Esophagus (tissue), 2 donors: ENCODE results near the gene CCSER2. TPM values are rescaled to one million over a fixed set of nuclear protein-coding genes. Genes with fewer than 3 reads are reported as not detected.
"Not testable (repeated sequence)": the region's sequence is repeated elsewhere in the genome, so short reads cannot be mapped to it uniquely, and the experiment has no call there.

Experiments
- H3K27ac ChIP-seq, 2 donors: one replicate each; pipeline ENCODE4 v1.5.1; 2013; ENCODE audit warnings: low read depth in 2 of 2, mild to moderate bottlenecking in 2 of 2, inconsistent platforms in 1 of 2, low read length in 1 of 2, moderate library complexity in 1 of 2
- H3K27me3 ChIP-seq, 2 donors: one replicate each; pipeline ENCODE4 v1.6.1; 2013; ENCODE audit warnings: low read length in 2 of 2, control low read depth in 1 of 2, mild to moderate bottlenecking in 1 of 2; ENCODE audit not compliant: insufficient read depth in 2 of 2, control insufficient read depth in 1 of 2
- H3K36me3 ChIP-seq, 2 donors: one replicate each; pipeline ENCODE4 v1.6.1; 2013; ENCODE audit warnings: low read length in 1 of 2; ENCODE audit not compliant: control insufficient read depth in 2 of 2, insufficient read depth in 2 of 2
- H3K4me1 ChIP-seq, 2 donors: one replicate each; pipeline ENCODE4 v1.6.1; 2013; ENCODE audit warnings: low read length in 1 of 2; ENCODE audit not compliant: control insufficient read depth in 2 of 2, insufficient read depth in 2 of 2
- H3K4me3 ChIP-seq, 2 donors: one replicate each; pipeline ENCODE4 v1.5.1; 2013; ENCODE audit warnings: low read length in 2 of 2, mild to moderate bottlenecking in 2 of 2, low read depth in 1 of 2, moderate library complexity in 1 of 2
- H3K9me3 ChIP-seq, 2 donors: one replicate each; pipeline ENCODE4 v1.6.1; 2013; ENCODE audit warnings: mild to moderate bottlenecking in 2 of 2, low read depth in 1 of 2, low read length in 1 of 2, moderate library complexity in 1 of 2; ENCODE audit not compliant: control insufficient read depth in 2 of 2, insufficient read depth in 1 of 2
- whole genome bisulfite sequencing, 2 donors: extraction: QIAGEN DNeasy Blood & Tissue Kit; methylation state at CpG; one replicate each; pipeline ENCODE4 v1.1.7; 2013; 5-methylcytosine and 5-hydroxymethylcytosine counted together
- polyA plus RNA-seq, 2 donors: library from polyadenylated mRNA; stranded (reverse); fragments of 200-250 nt; gene quantifications; one replicate each; pipeline ENCODE4 v1.2.3, GENCODE V29; 2013
- donor health status: healthy with polysubstance abuse.
- donor health status: Bipolar disorder and iron deficiency.

CCSER2 gene
- polyA plus RNA-seq, 2 donors, result 10.0 to 11.6 TPM

DNA sequence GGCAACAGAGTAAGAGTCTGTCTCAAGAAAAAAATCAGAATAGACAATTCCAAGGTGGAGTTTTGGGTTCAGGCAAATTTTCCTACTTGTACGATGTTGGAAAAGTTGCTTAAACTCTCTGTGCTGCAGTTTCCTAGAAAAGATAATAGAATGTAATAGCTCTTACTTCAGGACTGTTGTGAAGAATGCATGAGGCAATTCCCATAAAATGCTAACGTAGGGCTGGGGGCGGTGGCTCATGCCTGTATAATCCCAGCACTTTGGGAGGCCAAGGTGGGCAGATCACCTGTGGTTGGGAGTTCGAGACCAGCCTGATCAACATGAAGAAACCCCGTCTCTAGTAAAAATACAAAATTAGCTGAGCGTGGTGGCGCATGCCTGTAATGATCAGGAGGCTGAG is 121.0 kb downstream of the CCSER2 start:
- not testable (repeated sequence) for H3K36me3 ChIP-seq, H3K4me3 ChIP-seq, H3K27ac ChIP-seq, H3K4me1 ChIP-seq, H3K27me3 ChIP-seq, H3K9me3 ChIP-seq
- 97% methylated on average over 7 of the region's 7 CpGs for WGBS, 2 donors

DNA sequence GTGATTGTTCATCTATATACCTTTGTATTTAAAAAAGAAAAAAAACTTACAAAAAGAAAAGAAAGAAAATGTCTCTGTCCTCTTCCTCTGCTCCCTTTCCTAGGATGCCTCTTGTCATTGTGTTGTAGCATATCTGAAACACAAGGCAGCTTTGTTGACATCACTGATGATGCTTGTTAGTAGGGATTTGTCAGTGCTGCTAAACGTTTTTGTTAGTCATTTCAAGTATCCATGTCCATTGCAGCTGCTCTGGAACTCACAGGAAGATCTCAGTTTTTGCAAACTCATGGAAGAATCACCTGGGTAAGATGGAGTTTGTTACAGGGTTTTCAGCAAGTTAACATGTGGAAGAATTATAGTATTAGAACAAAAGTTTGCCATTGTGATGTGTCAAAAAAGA is 123.6 kb downstream of the CCSER2 start:
- 13 to 29% methylated on average over 1 of the region's 1 CpG for WGBS, 2 donors
- Histone ChIP-seq H3K4me3 (no peak overlapping the region), H3K9me3 (no peaks in the 10 kb centered on the region), H3K27me3 (no peaks in the 10 kb centered on the region), H3K27ac (no peak overlapping the region), H3K4me1 (no peaks in the 10 kb centered on the region), H3K36me3 (no peaks in the 10 kb centered on the region)

DNA sequence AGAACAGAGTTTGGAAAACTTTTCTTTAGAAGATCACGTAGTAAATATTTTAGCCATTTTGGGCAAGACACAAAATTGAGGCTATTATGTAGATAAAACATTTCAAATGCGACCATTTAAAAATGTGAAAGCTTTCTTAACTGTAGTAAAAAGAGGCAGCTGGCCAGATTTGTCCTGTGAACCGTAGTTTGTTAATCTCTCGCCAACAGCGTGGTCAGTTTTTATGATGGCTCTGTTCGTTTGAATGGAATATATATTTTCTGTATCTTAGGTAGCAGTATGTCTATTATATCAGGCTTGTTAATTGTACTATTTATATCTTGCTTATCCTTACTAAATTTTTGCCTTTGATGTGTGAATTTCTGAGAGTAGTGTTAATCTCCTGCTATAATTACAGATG is 124.9 kb downstream of the CCSER2 start:
- H3K36me3 ChIP-seq, result no peaks in the 10 kb centered on the region
- no peaks in the 10 kb centered on the region for H3K27me3 ChIP-seq
- no peak overlapping the region for H3K4me3 ChIP-seq
- H3K27ac ChIP-seq, result no peak overlapping the region
- H3K4me1 ChIP-seq, result no peaks in the 10 kb centered on the region
- 92 to 93% methylated on average over 6 of the region's 6 CpGs for WGBS, 2 donors
- H3K9me3 ChIP-seq, result no peaks in the 10 kb centered on the region

DNA sequence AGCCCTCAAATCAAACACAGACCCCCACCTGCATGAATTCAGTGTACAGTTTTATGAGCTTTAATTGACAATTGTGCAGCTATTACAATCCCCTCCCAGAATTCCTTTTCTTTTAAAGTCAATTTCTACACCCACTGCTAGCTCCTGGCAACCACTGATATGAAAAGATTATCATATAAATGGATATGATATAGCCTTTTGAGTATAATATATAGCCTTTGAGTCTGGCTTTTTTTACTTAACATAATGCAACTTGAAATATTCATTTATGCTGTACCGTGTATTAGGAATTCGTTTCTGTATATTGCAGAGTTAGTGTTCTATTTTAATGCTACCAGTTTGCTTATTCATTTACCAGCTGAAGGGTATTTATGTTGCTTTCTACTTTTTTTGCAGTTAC is 127.7 kb downstream of the CCSER2 start:
- Histone ChIP-seq H3K27me3 (no peaks in the 10 kb centered on the region), H3K36me3 (no peaks in the 10 kb centered on the region), H3K4me3 (no peak overlapping the region), H3K9me3 (peaks cover 2 to 3% of the 10 kb centered on the region in 2 donors), H3K27ac (no peak overlapping the region), H3K4me1 (no peaks in the 10 kb centered on the region)
- WGBS, 2 donors, result 87% methylated on average over 2 of the region's 2 CpGs

DNA sequence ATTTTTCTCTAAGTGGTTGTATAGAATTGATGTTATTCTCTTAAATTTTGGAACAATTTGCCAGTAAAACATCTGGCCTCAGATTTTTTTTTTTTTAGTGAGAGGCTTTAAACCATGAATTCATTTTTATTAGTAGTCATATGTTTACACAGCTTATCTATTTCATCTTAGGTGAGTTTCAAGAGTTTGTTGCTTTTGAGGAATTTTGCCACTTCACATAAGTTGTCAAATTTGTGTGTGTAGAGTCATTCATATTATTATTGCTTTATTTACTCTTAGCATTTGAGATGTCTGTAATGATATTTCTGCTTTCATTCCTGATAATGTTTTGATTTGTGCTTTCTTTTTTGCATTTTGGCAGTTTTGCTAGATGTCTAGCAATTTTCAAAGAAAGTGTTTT is 132.1 kb downstream of the CCSER2 start:
- Histone ChIP-seq H3K4me1 (no peaks in the 10 kb centered on the region), H3K4me3 (no peak overlapping the region), H3K27me3 (no peaks in the 10 kb centered on the region), H3K9me3 (peaks cover 2 to 3% of the 10 kb centered on the region in 2 donors), H3K36me3 (no peaks in the 10 kb centered on the region), H3K27ac (no peak overlapping the region)

DNA sequence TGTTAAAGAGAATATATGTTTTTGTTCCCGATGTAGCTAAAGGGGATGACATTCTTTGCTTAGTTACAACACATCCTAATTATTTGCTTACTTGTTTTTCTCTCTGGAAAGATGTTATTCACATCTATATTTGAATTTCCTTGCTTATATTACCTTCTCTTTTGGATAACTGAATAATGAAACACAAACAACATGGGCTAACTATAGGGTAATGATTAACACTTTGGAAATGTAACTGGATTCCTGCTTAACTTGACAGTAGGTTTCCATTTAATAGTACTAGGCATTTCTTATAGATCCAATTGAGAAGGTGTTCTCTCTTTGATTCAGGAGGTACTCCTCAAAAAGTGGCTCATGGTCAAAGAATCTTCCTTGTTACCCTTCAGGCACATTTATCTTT is 141.1 kb downstream of the CCSER2 start:
- WGBS, 2 donors, result 58 to 79% methylated on average over 1 of the region's 1 CpG
- no peak overlapping the region for H3K4me3 ChIP-seq
- no peaks in the 10 kb centered on the region for H3K36me3 ChIP-seq

DNA sequence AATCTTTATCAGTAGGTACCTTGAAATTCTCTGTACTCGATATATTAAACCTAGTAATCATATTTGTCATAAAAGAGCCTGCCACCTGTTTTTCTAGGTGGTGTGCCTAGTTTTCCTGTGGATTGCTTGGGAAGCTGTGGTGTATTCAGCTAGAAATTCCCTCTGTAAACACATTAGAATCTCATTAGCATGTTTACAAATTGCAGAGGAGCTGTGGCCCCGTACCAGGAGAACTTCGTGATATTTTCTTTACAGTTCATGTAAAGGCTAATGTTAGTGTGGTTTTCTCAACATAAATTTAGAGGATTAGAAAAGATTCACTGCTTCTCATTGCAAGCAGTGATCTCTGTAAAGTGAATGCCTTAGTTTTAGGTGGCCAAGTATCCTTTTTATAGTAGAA is 144.7 kb downstream of the CCSER2 start:
- 77 to 83% methylated on average over 3 of the region's 3 CpGs for WGBS, 2 donors
- Histone ChIP-seq H3K36me3 (no peaks in the 10 kb centered on the region), H3K27ac (no peak overlapping the region), H3K4me3 (no peak overlapping the region), H3K27me3 (no peaks in the 10 kb centered on the region), H3K9me3 (no peaks in the 10 kb centered on the region), H3K4me1 (no peaks in the 10 kb centered on the region)

More for the DNA sequence above, 141.1 kb downstream of the CCSER2 start:
- Histone ChIP-seq H3K4me1 (no peaks in the 10 kb centered on the region), H3K9me3 (no peaks in the 10 kb centered on the region), H3K27ac (no peak overlapping the region), H3K27me3 (no peaks in the 10 kb centered on the region)

DNA sequence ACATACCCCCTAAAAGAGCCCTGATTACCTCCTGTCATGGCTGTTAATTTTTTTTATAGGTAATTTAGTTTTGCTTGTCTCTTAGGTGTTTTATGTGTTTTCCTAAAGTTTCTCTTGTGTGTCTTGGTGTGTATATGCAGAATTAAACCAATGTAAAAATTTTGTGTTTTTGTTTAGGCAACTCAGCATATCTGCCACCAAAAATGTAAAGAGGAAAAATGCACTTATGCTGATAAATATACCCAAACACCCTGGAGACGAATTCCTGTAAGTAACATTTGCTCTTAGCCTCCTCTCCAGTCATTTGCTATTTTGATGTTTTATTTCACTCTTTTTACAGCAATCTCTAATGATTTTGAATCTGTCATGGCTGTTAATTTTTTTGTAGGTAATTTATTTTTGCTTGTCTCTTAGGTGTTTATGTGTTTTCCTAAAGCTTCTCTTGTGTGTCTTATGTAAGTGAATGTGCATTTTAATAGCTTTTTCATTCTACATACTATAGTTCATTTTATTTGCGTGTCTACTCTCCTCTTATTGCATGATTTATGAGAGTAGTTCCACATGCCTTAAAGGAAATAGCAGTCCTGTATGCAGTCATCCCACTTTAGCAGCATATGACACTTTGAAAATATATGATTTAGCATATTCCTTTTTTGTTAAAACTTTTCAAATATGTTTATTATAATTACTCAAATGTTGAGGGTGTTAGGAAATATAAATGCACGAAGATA is 149.2 kb downstream of the CCSER2 start:
- Histone ChIP-seq H3K9me3 (no peaks in the 10 kb centered on the region), H3K27ac (no peak overlapping the region), H3K27me3 (no peaks in the 10 kb centered on the region), H3K4me1 (no peaks in the 10 kb centered on the region), H3K4me3 (no peak overlapping the region), H3K36me3 (no peaks in the 10 kb centered on the region)
- 82 to 84% methylated on average over 3 of the region's 3 CpGs for WGBS, 2 donors

DNA sequence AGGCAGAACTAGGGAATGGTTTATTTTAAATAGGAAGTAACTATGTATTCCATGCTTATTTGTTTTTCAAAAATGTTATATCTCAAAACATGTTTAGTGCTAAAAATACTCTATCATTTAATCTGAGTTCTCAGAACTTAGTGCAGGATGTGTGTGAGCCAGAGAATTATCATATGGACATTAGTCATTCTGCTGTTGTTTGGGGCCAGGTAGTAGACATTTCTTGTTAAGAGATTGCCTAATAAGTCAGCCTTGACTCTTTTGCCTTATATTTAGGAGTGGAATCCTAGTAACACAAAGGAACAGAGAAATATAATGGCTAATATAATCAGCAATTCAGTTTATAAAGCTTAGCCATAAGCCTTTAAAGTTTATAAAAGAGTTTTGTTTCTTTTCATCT is 149.8 kb downstream of the CCSER2 start:
- no peaks in the 10 kb centered on the region for H3K27me3 ChIP-seq
- no peak overlapping the region for H3K4me3 ChIP-seq
- H3K9me3 ChIP-seq, result no peaks in the 10 kb centered on the region

DNA sequence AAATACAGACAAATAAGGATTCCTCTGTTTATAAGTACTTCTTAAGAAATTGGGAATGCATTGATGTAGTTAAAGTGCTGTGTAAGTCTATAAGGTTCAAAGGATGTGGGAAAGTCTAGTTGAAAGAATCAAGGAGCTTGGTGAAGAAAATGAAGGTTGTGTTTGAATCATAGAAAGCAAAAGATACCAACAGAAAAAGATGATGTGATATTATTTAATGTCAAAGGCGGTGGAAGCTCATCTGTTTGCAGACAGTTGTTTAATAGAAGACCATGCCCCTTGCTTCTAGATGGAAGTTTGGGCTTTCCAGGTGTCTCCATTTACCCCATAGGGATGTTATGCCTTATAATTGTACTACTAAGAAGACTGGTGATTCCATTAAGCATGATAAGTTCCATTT is 150.3 kb downstream of the CCSER2 start:
- H3K9me3 ChIP-seq, result no peaks in the 10 kb centered on the region
- no peaks in the 10 kb centered on the region for H3K36me3 ChIP-seq
- no peak overlapping the region for H3K27ac ChIP-seq
- H3K27me3 ChIP-seq, result no peaks in the 10 kb centered on the region
- no peaks in the 10 kb centered on the region for H3K4me1 ChIP-seq
- no peak overlapping the region for H3K4me3 ChIP-seq
- WGBS, 2 donors, result 86 to 94% methylated on average over 1 of the region's 1 CpG

More for the DNA sequence above, 149.8 kb downstream of the CCSER2 start:
- Histone ChIP-seq H3K27ac (no peak overlapping the region), H3K4me1 (no peaks in the 10 kb centered on the region), H3K36me3 (no peaks in the 10 kb centered on the region)
